Measurements from ENCODE around the gene SGSM1.
A peak's percentile ranks its signal among the peaks of the same experiment; 100 is the strongest.

SGSM1 gene

DNA sequence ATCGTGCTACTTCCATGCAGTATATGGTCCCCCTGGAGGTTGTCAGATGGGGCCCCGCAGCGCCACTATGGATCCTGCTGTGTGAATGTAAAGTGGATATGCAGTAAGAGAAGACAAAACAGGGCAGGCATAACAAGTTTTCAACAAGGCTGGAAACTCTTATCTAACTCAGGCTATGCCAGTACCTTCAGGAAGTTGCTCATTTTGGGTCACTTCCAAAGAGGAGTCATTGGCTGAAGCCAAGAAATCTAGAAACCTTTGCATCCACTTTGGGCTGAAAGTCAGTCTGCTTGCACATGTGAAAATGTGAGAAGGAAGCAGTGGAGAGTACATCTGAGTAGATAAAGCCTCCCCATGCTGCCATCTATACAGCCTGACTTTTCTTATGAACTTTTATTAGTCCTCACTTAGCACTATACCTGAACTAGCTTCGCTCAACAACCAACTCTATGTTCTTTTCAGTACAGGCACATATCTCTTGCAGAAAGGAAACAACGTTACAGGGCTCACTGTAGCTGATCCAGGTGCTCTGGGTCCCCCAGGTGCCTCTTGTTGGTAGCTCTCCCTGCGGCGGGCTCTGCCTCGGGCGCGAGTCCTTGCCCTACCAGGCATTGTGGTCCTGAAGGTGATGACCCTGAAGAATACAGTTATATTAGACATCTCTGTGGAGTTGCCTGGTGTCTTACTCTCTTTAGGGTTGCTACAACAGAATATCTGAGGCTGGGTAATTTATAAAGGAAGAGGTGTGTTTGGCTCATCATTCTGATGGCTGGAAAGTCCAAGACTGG lies 43.9 kb upstream of the SGSM1 start:
- Histone ChIP-seq H3K14ac (ENCODE audit: low read length) (no peak overlapping the region), H3K36me3 (ENCODE audit: control insufficient read depth in 1 of 2, insufficient read depth in 2 of 2, low read length in 2 of 2) (no peaks in the 10 kb centered on the region), H4K12ac (ENCODE audit: low read depth, low read length) (no peak overlapping the region), H3K79me1 (ENCODE audit: low read length) (no peaks in the 10 kb centered on the region), H3K4ac (ENCODE audit: low read depth, low read length) (no peak overlapping the region), H3K9ac (ENCODE audit: low read length) (no peak overlapping the region), H3K27me3 (ENCODE audit: insufficient read depth, low read length) (no peaks in the 10 kb centered on the region), H2BK12ac (ENCODE audit: low read length) (no peak overlapping the region), H3K9me3 (ENCODE audit: insufficient read depth, low read depth, low read length) (no peaks in the 10 kb centered on the region), H2BK120ac (ENCODE audit: insufficient read depth, low read length, poor library complexity) (no peak overlapping the region), H3K23ac (ENCODE audit: low read length) (no peak overlapping the region), H4K8ac (ENCODE audit: low read depth, low read length) (no peak overlapping the region), H2AK5ac (ENCODE audit: low read length) (no peak overlapping the region), H4K91ac (ENCODE audit: low read depth, low read length) (no peak overlapping the region), H3K79me2 (ENCODE audit: control insufficient read depth, insufficient read depth, low read length, poor library complexity) (no peaks in the 10 kb centered on the region), H3K4me1 (ENCODE audit: control insufficient read depth in 1 of 2, insufficient read depth in 2 of 2, low read length in 2 of 2) (no peaks in the 10 kb centered on the region), H3K27ac (ENCODE audit: low read depth, low read length) (no peak overlapping the region), H3K4me2 (ENCODE audit: low read length) (no peak overlapping the region), H2BK5ac (ENCODE audit: low read depth, low read length, poor library complexity) (no peak overlapping the region), H3K18ac (ENCODE audit: low read length) (no peak overlapping the region), H3K4me3 (ENCODE audit: low read depth, low read length) (no peak overlapping the region), H2AFZ (ENCODE audit: insufficient read depth, low read length, poor library complexity) (no peak overlapping the region)
- DNase-seq = no peak
- no CpG with 5 or more reads among the region's 10 CpGs for WGBS (ENCODE audit: extremely low coverage, insufficient coverage, insufficient read length)

DNA sequence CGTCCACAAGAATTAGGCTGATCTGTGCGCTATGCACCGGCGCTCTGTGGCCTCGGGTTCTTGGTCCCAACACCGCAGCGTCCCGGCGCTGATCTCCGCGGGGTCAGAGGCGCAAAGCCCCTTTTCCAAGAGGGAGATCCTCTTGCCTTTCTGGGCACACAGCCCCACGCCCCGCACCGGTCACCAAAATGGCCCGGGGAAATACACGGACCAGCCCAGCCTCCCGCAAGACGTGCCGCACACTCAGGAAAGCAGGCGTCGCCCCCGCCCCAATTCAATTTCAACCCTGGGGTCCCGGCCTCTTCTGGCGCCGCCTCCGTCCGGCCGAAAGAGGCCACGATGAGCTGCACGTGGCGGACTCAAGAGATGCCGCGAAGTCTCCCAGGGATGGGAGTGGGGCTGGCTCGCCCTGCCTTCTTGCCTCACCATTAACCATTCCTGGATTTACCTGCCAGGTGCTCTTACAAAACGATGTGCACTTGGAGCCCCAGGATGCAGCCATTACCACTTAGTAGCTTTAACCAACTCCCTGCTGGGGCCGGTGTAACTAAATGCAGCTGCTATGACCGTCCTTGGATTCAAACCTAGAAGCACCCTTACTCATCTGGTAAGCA lies 42.0 kb upstream of the SGSM1 start:
- no CpG with 5 or more reads among the region's 38 CpGs for WGBS (ENCODE audit: extremely low coverage, insufficient coverage, insufficient read length)

DNA sequence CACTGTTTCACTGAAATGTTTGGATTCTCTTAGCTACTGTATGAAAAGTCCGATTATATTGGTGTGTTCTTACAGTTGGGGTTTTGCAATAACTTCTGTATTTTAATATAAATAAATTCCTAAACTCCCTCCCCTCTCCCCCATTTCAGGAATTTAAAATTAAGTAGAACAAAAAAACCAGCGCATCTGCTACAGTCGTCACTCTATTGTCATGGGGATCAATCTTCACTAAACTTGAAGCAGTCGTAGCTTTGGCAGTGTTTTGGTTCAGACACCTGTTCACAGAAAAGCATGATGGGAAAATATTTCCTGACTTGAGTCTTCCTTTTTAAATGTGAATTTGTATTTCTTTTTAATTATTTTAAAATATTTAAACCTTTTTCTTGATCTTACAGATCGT lies 40.8 kb upstream of the SGSM1 start:
- no peaks in the 10 kb centered on the region for H3K4me1 ChIP-seq (ENCODE audit: control insufficient read depth in 1 of 2, insufficient read depth in 2 of 2, low read length in 2 of 2)
- H3K4ac ChIP-seq (ENCODE audit: low read depth, low read length) = no peak overlapping the region
- H3K9ac ChIP-seq (ENCODE audit: low read length) = no peak overlapping the region
- H2BK120ac ChIP-seq (ENCODE audit: insufficient read depth, low read length, poor library complexity) = no peak overlapping the region
- no peak overlapping the region for H3K4me3 ChIP-seq (ENCODE audit: low read depth, low read length)
- no peak overlapping the region for H2AFZ ChIP-seq (ENCODE audit: insufficient read depth, low read length, poor library complexity)
- H3K23ac ChIP-seq (ENCODE audit: low read length) = no peak overlapping the region
- H3K4me2 ChIP-seq (ENCODE audit: low read length) = no peak overlapping the region
- no peak overlapping the region for H2BK12ac ChIP-seq (ENCODE audit: low read length)
- H2AK5ac ChIP-seq (ENCODE audit: low read length) = no peak overlapping the region
- no peak overlapping the region for H4K12ac ChIP-seq (ENCODE audit: low read depth, low read length)
- H3K36me3 ChIP-seq (ENCODE audit: control insufficient read depth in 1 of 2, insufficient read depth in 2 of 2, low read length in 2 of 2) = no peaks in the 10 kb centered on the region
- DNase-seq = no peak
- no peak overlapping the region for H2BK5ac ChIP-seq (ENCODE audit: low read depth, low read length, poor library complexity)
- H3K9me3 ChIP-seq (ENCODE audit: insufficient read depth, low read depth, low read length) = no peaks in the 10 kb centered on the region
- H3K27ac ChIP-seq (ENCODE audit: low read depth, low read length) = no peak overlapping the region
- WGBS (ENCODE audit: extremely low coverage, insufficient coverage, insufficient read length) = no CpG with 5 or more reads among the region's 5 CpGs
- no peak overlapping the region for H4K91ac ChIP-seq (ENCODE audit: low read depth, low read length)
- no peak overlapping the region for H3K14ac ChIP-seq (ENCODE audit: low read length)
- H3K79me1 ChIP-seq (ENCODE audit: low read length) = no peaks in the 10 kb centered on the region
- no peaks in the 10 kb centered on the region for H3K27me3 ChIP-seq (ENCODE audit: insufficient read depth, low read length)
- no peak overlapping the region for H4K8ac ChIP-seq (ENCODE audit: low read depth, low read length)
- no peaks in the 10 kb centered on the region for H3K79me2 ChIP-seq (ENCODE audit: control insufficient read depth, insufficient read depth, low read length, poor library complexity)
- no peak overlapping the region for H3K18ac ChIP-seq (ENCODE audit: low read length)

More for the DNA sequence above, 42.0 kb upstream of the SGSM1 start:
- Histone ChIP-seq H3K4me2 (ENCODE audit: low read length) (no peak overlapping the region), H3K27ac (ENCODE audit: low read depth, low read length) (no peak overlapping the region), H3K79me2 (ENCODE audit: control insufficient read depth, insufficient read depth, low read length, poor library complexity) (no peaks in the 10 kb centered on the region), H2BK12ac (ENCODE audit: low read length) (no peak overlapping the region), H4K8ac (ENCODE audit: low read depth, low read length) (no peak overlapping the region), H3K14ac (ENCODE audit: low read length) (no peak overlapping the region), H3K18ac (ENCODE audit: low read length) (no peak overlapping the region), H3K27me3 (ENCODE audit: insufficient read depth, low read length) (no peaks in the 10 kb centered on the region), H3K4me1 (ENCODE audit: control insufficient read depth in 1 of 2, insufficient read depth in 2 of 2, low read length in 2 of 2) (no peaks in the 10 kb centered on the region), H2BK120ac (ENCODE audit: insufficient read depth, low read length, poor library complexity) (no peak overlapping the region), H4K12ac (ENCODE audit: low read depth, low read length) (no peak overlapping the region), H2AK5ac (ENCODE audit: low read length) (no peak overlapping the region), H3K9ac (ENCODE audit: low read length) (no peak overlapping the region), H3K4ac (ENCODE audit: low read depth, low read length) (no peak overlapping the region), H4K91ac (ENCODE audit: low read depth, low read length) (no peak overlapping the region), H2AFZ (ENCODE audit: insufficient read depth, low read length, poor library complexity) (no peak overlapping the region), H3K9me3 (ENCODE audit: insufficient read depth, low read depth, low read length) (no peaks in the 10 kb centered on the region), H3K36me3 (ENCODE audit: control insufficient read depth in 1 of 2, insufficient read depth in 2 of 2, low read length in 2 of 2) (no peaks in the 10 kb centered on the region), H2BK5ac (ENCODE audit: low read depth, low read length, poor library complexity) (no peak overlapping the region), H3K79me1 (ENCODE audit: low read length) (no peaks in the 10 kb centered on the region), H3K23ac (ENCODE audit: low read length) (no peak overlapping the region), H3K4me3 (ENCODE audit: low read depth, low read length) (no peak overlapping the region)
- no peak for DNase-seq

DNA sequence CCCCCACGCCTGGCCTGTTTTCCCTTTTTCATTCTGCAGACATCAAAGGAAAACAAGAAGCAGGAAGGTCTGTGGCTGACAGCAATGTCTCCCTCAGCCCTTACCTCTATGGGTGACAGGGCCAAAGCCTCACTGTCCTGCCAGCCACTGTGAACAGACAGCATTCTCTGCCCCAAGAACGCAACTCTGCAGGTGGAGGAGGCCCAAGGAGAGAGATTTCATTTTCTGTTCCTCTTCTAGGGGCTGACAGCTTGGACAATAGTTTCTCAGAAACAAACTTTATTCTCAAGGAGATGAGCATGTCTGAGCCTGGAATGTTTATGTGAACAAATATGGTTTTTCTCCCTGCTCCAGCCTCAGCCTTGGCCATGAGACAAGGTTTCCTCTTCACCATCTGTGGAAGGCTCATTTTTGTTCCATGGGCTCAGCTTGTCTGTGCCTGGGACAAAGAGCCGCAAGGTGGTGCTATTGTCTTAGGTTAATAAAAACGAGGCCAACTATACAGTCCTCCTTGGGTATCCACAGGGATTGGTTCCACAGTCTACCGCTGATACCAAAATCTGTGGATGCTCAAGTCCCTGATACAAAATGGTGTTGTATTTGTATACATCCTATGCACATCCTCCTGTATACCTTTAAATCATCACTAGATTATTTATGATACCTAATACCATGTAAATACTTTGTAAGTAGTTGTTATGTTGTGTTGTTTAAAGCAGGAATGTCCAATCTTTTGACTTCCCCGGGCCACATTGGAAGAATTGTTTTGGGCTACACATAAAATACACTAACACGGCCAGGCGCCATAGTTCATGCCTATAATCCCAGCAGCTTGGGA lies 37.3 kb upstream of the SGSM1 start:
- Histone ChIP-seq H4K8ac (ENCODE audit: low read depth, low read length) (no peak overlapping the region), H2BK120ac (ENCODE audit: insufficient read depth, low read length, poor library complexity) (no peak overlapping the region), H3K36me3 (ENCODE audit: control insufficient read depth in 1 of 2, insufficient read depth in 2 of 2, low read length in 2 of 2) (no peaks in the 10 kb centered on the region), H3K9me3 (ENCODE audit: insufficient read depth, low read depth, low read length) (no peaks in the 10 kb centered on the region), H3K23ac (ENCODE audit: low read length) (no peak overlapping the region), H3K27ac (ENCODE audit: low read depth, low read length) (no peak overlapping the region), H3K4me2 (ENCODE audit: low read length) (no peak overlapping the region), H3K4me1 (ENCODE audit: control insufficient read depth in 1 of 2, insufficient read depth in 2 of 2, low read length in 2 of 2) (no peaks in the 10 kb centered on the region), H2BK12ac (ENCODE audit: low read length) (no peak overlapping the region), H2AK5ac (ENCODE audit: low read length) (no peak overlapping the region), H2AFZ (ENCODE audit: insufficient read depth, low read length, poor library complexity) (no peak overlapping the region), H3K79me2 (ENCODE audit: control insufficient read depth, insufficient read depth, low read length, poor library complexity) (no peaks in the 10 kb centered on the region), H4K12ac (ENCODE audit: low read depth, low read length) (no peak overlapping the region), H2BK5ac (ENCODE audit: low read depth, low read length, poor library complexity) (no peak overlapping the region), H3K27me3 (ENCODE audit: insufficient read depth, low read length) (no peaks in the 10 kb centered on the region), H3K79me1 (ENCODE audit: low read length) (no peaks in the 10 kb centered on the region), H3K18ac (ENCODE audit: low read length) (no peak overlapping the region), H3K9ac (ENCODE audit: low read length) (no peak overlapping the region), H3K14ac (ENCODE audit: low read length) (no peak overlapping the region), H3K4ac (ENCODE audit: low read depth, low read length) (no peak overlapping the region), H3K4me3 (ENCODE audit: low read depth, low read length) (no peak overlapping the region), H4K91ac (ENCODE audit: low read depth, low read length) (no peak overlapping the region)
- no CpG with 5 or more reads among the region's 8 CpGs for WGBS (ENCODE audit: extremely low coverage, insufficient coverage, insufficient read length)
- peak; percentile 58 to 88 for DNase-seq

Measured in trophoblast cell (in vitro differentiated cells and primary cell).